ENCODE measurements around the gene MINDY4.
"Not testable (repeated sequence)": the region's sequence is repeated elsewhere in the genome, so short reads cannot be mapped to it uniquely, and the experiment has no call there.

MINDY4 gene

DNA sequence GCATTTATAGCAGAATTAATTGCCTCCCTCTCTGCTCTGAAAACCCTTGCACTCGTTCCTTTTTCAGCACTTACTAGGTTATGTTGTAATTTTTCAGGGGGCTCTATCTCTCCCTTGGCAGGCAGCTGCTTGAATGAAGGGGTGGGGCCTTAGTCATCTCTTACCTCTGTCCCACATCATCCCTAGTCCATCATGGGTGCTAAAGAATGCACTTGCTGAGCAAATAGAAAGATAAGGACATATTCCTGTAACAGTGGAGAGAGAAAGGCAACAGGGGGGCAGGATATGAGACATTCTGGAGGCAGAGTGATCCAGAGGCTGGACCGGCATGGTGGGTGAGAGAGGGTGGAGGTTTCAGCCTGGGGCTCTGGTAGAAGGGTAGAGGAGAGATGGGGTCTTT is 60.0 kb downstream of the MINDY4 start:
- no peak overlapping the region for H2AFZ ChIP-seq (ENCODE audit: insufficient read depth, low read length, poor library complexity)
- H2BK120ac ChIP-seq (ENCODE audit: insufficient read depth, low read length, poor library complexity): no peak overlapping the region
- H2BK5ac ChIP-seq (ENCODE audit: low read depth, low read length, poor library complexity): no peak overlapping the region
- no peak overlapping the region for H4K12ac ChIP-seq (ENCODE audit: low read depth, low read length)
- no peaks in the 10 kb centered on the region for H3K4me1 ChIP-seq (ENCODE audit: control insufficient read depth in 1 of 2, insufficient read depth in 2 of 2, low read length in 2 of 2)
- H3K14ac ChIP-seq (ENCODE audit: low read length): no peak overlapping the region
- H3K18ac ChIP-seq (ENCODE audit: low read length): no peak overlapping the region
- no peak overlapping the region for H3K23ac ChIP-seq (ENCODE audit: low read length)
- WGBS (ENCODE audit: extremely low coverage, insufficient coverage, insufficient read length): no CpG with 5 or more reads among the region's 2 CpGs
- DNase-seq: no peak
- no peak overlapping the region for H2BK12ac ChIP-seq (ENCODE audit: low read length)
- H3K79me1 ChIP-seq (ENCODE audit: low read length): no peaks in the 10 kb centered on the region
- no peaks in the 10 kb centered on the region for H3K79me2 ChIP-seq (ENCODE audit: control insufficient read depth, insufficient read depth, low read length, poor library complexity)
- no peak overlapping the region for H4K91ac ChIP-seq (ENCODE audit: low read depth, low read length)
- no peaks in the 10 kb centered on the region for H3K27me3 ChIP-seq (ENCODE audit: insufficient read depth, low read length)
- H3K4me3 ChIP-seq (ENCODE audit: low read depth, low read length): no peak overlapping the region
- H3K4me2 ChIP-seq (ENCODE audit: low read length): no peak overlapping the region
- H3K27ac ChIP-seq (ENCODE audit: low read depth, low read length): no peak overlapping the region
- no peak overlapping the region for H2AK5ac ChIP-seq (ENCODE audit: low read length)
- H3K9me3 ChIP-seq (ENCODE audit: insufficient read depth, low read depth, low read length): peaks cover 9% of the 10 kb centered on the region
- H3K9ac ChIP-seq (ENCODE audit: low read length): no peak overlapping the region
- peaks cover 0 to 9% of the 10 kb centered on the region in 2 experiments for H3K36me3 ChIP-seq (ENCODE audit: control insufficient read depth in 1 of 2, insufficient read depth in 2 of 2, low read length in 2 of 2)
- no peak overlapping the region for H4K8ac ChIP-seq (ENCODE audit: low read depth, low read length)
- H3K4ac ChIP-seq (ENCODE audit: low read depth, low read length): no peak overlapping the region

DNA sequence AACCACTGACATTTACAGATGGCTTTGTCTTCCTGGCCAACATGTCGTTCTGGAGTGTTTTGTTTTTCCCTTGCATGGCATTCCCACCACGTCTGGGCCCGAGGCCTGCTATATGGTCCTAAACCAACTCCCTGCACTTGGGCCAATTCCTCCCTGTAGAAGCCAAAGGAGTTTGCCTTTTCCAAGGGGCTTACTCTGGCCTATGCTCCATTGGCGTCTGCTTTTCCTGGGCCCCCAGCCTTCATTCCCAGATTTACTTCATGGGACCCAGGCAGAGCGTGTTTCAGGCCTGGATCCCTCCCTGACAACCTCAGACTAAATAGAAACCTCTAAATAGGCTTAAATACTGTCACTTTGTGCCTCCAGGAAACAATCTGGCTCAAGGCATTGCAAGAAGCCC is 60.7 kb downstream of the MINDY4 start:
- no peak overlapping the region for H3K18ac ChIP-seq (ENCODE audit: low read length)
- no peak overlapping the region for H2AFZ ChIP-seq (ENCODE audit: insufficient read depth, low read length, poor library complexity)
- H2AK5ac ChIP-seq (ENCODE audit: low read length): no peak overlapping the region
- peaks cover under 1 to 2% of the 10 kb centered on the region in 2 experiments for H3K4me1 ChIP-seq (ENCODE audit: control insufficient read depth in 1 of 2, insufficient read depth in 2 of 2, low read length in 2 of 2)
- H3K27me3 ChIP-seq (ENCODE audit: insufficient read depth, low read length): no peaks in the 10 kb centered on the region
- peaks cover 10% of the 10 kb centered on the region for H3K9me3 ChIP-seq (ENCODE audit: insufficient read depth, low read depth, low read length)
- DNase-seq: no peak
- no peaks in the 10 kb centered on the region for H3K79me2 ChIP-seq (ENCODE audit: control insufficient read depth, insufficient read depth, low read length, poor library complexity)
- H3K9ac ChIP-seq (ENCODE audit: low read length): no peak overlapping the region
- no peak overlapping the region for H4K12ac ChIP-seq (ENCODE audit: low read depth, low read length)
- no peak overlapping the region for H3K4ac ChIP-seq (ENCODE audit: low read depth, low read length)
- H2BK5ac ChIP-seq (ENCODE audit: low read depth, low read length, poor library complexity): no peak overlapping the region
- H3K14ac ChIP-seq (ENCODE audit: low read length): no peak overlapping the region
- H3K4me3 ChIP-seq (ENCODE audit: low read depth, low read length): no peak overlapping the region
- H3K79me1 ChIP-seq (ENCODE audit: low read length): no peaks in the 10 kb centered on the region
- H4K8ac ChIP-seq (ENCODE audit: low read depth, low read length): no peak overlapping the region
- H4K91ac ChIP-seq (ENCODE audit: low read depth, low read length): no peak overlapping the region
- WGBS (ENCODE audit: extremely low coverage, insufficient coverage, insufficient read length): no CpG with 5 or more reads among the region's 5 CpGs
- peaks cover 0 to 9% of the 10 kb centered on the region in 2 experiments for H3K36me3 ChIP-seq (ENCODE audit: control insufficient read depth in 1 of 2, insufficient read depth in 2 of 2, low read length in 2 of 2)
- H2BK120ac ChIP-seq (ENCODE audit: insufficient read depth, low read length, poor library complexity): no peak overlapping the region
- H3K4me2 ChIP-seq (ENCODE audit: low read length): no peak overlapping the region
- no peak overlapping the region for H3K23ac ChIP-seq (ENCODE audit: low read length)
- no peak overlapping the region for H2BK12ac ChIP-seq (ENCODE audit: low read length)
- H3K27ac ChIP-seq (ENCODE audit: low read depth, low read length): no peak overlapping the region

- not testable (repeated sequence) for H2BK5ac ChIP-seq (ENCODE audit: low read depth, low read length, poor library complexity); H4K12ac ChIP-seq (ENCODE audit: low read depth, low read length); H3K4me3 ChIP-seq (ENCODE audit: low read depth, low read length); H3K36me3 ChIP-seq (ENCODE audit: control insufficient read depth in 1 of 2, insufficient read depth in 2 of 2, low read length in 2 of 2); H3K27me3 ChIP-seq (ENCODE audit: insufficient read depth, low read length); H3K79me1 ChIP-seq (ENCODE audit: low read length); H3K4me1 ChIP-seq (ENCODE audit: control insufficient read depth in 1 of 2, insufficient read depth in 2 of 2, low read length in 2 of 2); H3K23ac ChIP-seq (ENCODE audit: low read length); H3K4me2 ChIP-seq (ENCODE audit: low read length); H3K9ac ChIP-seq (ENCODE audit: low read length); H2AFZ ChIP-seq (ENCODE audit: insufficient read depth, low read length, poor library complexity); H3K4ac ChIP-seq (ENCODE audit: low read depth, low read length); H4K8ac ChIP-seq (ENCODE audit: low read depth, low read length); H3K27ac ChIP-seq (ENCODE audit: low read depth, low read length); H3K79me2 ChIP-seq (ENCODE audit: control insufficient read depth, insufficient read depth, low read length, poor library complexity); H3K18ac ChIP-seq (ENCODE audit: low read length); H2BK120ac ChIP-seq (ENCODE audit: insufficient read depth, low read length, poor library complexity); H2BK12ac ChIP-seq (ENCODE audit: low read length); DNase-seq; H2AK5ac ChIP-seq (ENCODE audit: low read length); H3K14ac ChIP-seq (ENCODE audit: low read length); H4K91ac ChIP-seq (ENCODE audit: low read depth, low read length)
- H3K9me3 ChIP-seq (ENCODE audit: insufficient read depth, low read depth, low read length): peaks cover 10% of the 10 kb centered on the region
- no CpG with 5 or more reads among the region's 6 CpGs for WGBS (ENCODE audit: extremely low coverage, insufficient coverage, insufficient read length)
These were observed 62.9 kb downstream of the MINDY4 start for GRCh38 chr7:30834017-30834674.

DNA sequence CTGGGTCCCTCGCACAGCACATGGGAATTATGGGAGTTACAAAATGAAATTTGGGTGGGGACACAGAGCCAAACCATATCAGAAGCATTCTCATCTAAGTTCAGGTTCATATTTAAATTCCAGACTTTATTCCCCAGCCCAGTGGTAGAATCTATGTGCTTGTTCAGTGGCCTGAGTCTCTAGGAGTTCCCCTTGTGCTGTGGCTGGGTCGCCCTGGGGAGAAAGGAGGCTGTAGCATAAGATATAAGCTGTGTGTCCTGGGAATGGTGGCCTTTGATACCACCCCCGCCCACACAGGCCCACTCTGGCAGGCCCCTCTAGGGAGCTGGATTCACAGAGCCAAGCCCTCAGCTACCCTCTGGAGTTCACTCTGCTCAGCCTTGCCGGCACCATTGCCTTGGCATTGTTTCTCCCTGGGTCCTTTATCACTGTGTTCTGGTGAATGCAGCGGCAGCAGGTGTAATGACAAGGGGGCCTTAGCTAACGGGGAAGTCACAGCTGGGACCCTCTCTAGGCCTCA is 64.2 kb downstream of the MINDY4 start:
- peaks cover 10% of the 10 kb centered on the region for H3K9me3 ChIP-seq (ENCODE audit: insufficient read depth, low read depth, low read length)
- H3K14ac ChIP-seq (ENCODE audit: low read length): no peak overlapping the region
- H2BK120ac ChIP-seq (ENCODE audit: insufficient read depth, low read length, poor library complexity): no peak overlapping the region
- H2AK5ac ChIP-seq (ENCODE audit: low read length): no peak overlapping the region
- no peak overlapping the region for H3K4me3 ChIP-seq (ENCODE audit: low read depth, low read length)
- DNase-seq: no peak
- no peak overlapping the region for H2BK12ac ChIP-seq (ENCODE audit: low read length)
- no peak overlapping the region for H3K18ac ChIP-seq (ENCODE audit: low read length)
- H4K8ac ChIP-seq (ENCODE audit: low read depth, low read length): no peak overlapping the region
- no peak overlapping the region for H4K12ac ChIP-seq (ENCODE audit: low read depth, low read length)
- H3K9ac ChIP-seq (ENCODE audit: low read length): no peak overlapping the region
- no peak overlapping the region for H2BK5ac ChIP-seq (ENCODE audit: low read depth, low read length, poor library complexity)
- H3K4me2 ChIP-seq (ENCODE audit: low read length): no peak overlapping the region
- no peaks in the 10 kb centered on the region for H3K79me1 ChIP-seq (ENCODE audit: low read length)
- no peak overlapping the region for H2AFZ ChIP-seq (ENCODE audit: insufficient read depth, low read length, poor library complexity)
- WGBS (ENCODE audit: extremely low coverage, insufficient coverage, insufficient read length): no CpG with 5 or more reads among the region's 6 CpGs
- no peak overlapping the region for H3K23ac ChIP-seq (ENCODE audit: low read length)
- H3K36me3 ChIP-seq (ENCODE audit: control insufficient read depth in 1 of 2, insufficient read depth in 2 of 2, low read length in 2 of 2): peaks cover 2 to 4% of the 10 kb centered on the region in 2 experiments
- no peak overlapping the region for H3K4ac ChIP-seq (ENCODE audit: low read depth, low read length)
- no peaks in the 10 kb centered on the region for H3K79me2 ChIP-seq (ENCODE audit: control insufficient read depth, insufficient read depth, low read length, poor library complexity)
- H3K27ac ChIP-seq (ENCODE audit: low read depth, low read length): no peak overlapping the region
- H4K91ac ChIP-seq (ENCODE audit: low read depth, low read length): no peak overlapping the region
- H3K27me3 ChIP-seq (ENCODE audit: insufficient read depth, low read length): no peaks in the 10 kb centered on the region
- peaks cover 5% of the 10 kb centered on the region in 2 experiments for H3K4me1 ChIP-seq (ENCODE audit: control insufficient read depth in 1 of 2, insufficient read depth in 2 of 2, low read length in 2 of 2)
